HG03045 (cell line): Measurements from ENCODE around the gene RACGAP1.

Experiments
- ATAC-seq: cut with Tn5 transposase; IDR thresholded peaks from one replicate; pipeline ENCODE4 v1.9.1; 2021; ENCODE audit warnings: mild to moderate bottlenecking, moderate library complexity; ENCODE audit not compliant: unreplicated experiment

Gene RACGAP1

DNA sequence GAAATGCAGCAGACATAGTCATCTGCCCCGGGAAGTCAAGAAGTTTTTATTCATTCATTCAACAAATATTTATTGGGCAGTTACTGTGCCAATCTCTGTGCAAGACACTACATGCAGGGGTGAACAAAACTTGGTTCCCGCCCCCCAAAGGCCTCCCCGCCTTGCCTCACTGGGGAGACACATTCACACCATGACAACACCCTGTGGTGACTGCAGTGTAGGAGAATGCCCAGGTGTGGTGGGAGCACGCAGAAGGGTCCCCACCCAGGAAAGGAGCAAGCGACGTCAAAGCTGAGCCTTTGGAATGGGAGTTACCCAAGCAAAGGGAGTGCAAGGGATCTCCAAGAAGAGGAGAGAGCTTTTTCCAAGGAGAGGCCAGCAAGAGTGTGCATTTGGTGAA lies 54.2 kb downstream of the RACGAP1 start:
- ATAC-seq: no peak

DNA sequence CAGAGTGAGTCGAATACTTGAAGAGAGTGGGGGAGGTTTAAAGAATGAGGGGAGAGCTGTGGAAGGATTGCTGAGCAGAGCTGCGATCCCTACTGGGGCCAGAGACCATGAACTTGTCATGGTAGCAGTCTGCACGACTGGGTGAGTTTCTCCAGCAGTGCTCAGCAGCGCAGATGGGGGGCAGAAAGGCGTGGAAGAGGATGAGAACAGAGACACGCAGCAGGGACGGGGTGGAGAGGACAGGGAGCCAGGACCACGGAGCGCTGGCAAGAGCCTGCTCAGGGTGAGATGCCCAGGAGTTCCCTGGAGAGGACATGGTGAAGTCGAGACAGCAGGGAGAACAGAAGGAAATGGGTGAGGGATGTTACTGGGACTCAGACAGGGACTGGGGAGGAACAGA lies 54.6 kb downstream of the RACGAP1 start:
- ATAC-seq: no peak

DNA sequence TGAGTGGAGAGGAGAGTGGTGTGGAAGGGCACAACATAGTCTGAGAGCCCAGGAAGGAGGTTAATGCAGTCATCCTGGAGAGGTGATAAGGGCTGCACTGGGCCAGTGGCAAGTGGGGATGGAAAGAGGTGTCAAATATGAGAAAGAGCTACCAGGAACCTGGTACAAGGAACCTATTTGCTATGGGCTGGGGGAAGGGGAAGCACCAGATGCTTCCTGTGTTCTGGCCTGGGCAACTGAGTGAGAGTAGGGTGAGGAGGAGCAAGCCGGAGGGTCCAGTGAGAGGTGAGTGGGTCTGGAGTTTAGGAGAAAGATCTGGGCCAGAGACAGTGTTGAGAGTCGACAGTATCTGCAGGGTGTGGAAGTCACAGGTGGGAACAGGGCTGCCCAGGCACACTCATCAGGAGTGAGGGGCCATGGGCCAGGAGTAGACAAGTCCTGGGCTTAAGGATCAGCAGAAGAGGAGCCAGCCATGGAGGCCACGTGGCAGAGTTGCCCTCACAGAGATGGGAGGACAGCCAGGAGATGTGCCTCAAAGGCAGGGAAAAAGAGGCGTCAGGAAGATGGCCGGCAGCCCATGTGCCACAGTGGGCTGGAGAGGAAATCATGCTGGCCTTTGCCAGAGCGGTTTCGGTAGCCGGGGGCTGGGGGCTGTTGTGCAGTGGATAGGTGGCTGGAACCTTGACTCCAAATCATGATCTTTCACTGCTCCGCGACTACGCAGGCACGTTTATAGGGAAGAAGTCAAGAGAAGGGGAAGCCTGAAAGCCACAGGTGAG lies 55.5 kb downstream of the RACGAP1 start:
- ATAC-seq: no peak

DNA sequence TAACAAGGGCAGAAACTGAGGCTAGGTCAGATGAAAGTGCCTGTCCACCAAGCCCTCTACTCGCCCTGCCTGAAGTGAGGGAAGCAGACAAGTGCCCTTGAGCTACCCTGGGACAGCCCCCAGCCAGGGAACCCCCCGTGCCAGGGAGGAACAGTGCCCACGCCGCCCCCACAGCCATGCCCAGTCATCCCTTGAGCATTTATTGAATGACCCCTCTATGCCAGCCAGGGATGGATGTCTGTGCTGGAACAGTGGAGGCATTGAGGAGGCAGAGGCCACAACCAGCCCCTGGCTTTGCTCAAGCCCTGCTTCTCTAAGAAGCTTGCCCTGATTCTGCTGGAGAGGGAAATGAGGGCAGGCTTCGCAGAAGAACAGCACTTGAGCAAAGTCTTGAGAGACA lies 56.3 kb downstream of the RACGAP1 start:
- ATAC-seq: no peak

DNA sequence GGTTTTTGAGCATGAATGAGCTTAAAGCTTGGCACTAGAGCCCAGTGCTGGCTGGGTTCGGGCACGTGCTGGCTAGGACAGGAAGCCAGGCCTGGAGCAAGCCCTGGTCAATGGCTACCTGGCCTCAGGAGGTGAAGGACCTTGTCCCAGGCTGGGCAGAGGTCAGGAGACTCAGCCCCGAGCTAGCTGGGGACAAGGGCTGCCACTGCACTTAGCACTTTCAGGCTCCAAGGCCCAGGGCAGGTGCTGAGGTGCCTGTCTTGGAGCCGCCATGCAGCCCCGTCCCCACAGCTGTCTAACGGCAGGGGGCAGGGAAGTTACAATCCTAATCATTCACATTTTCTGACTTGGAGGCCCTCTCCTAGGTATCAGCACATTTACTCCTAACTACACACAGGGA lies 56.8 kb downstream of the RACGAP1 start:
- ATAC-seq: no peak

DNA sequence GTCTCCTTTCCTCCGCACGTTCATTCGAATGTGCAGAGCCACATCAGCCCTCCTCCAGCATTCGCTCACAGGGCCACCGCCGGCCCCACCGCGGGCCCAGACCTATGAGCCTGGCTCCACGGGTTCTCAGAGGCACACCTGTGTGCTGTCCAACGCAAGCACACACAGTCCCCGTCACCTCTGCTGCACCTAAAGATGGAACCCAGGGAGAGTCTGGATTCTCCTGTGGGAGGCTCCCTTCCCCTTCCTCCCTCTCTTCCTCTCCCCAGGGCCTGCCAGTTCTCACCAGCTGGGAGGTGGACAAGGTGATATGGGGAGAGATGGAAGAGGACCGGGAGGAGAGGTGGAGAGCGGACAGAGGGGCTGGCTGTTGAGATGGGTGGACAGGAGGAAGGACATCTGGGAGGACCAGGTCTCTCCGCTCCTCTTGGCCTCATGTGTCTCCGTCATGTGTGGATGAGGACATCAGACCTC lies 57.5 kb downstream of the RACGAP1 start:
- no peak for ATAC-seq

DNA sequence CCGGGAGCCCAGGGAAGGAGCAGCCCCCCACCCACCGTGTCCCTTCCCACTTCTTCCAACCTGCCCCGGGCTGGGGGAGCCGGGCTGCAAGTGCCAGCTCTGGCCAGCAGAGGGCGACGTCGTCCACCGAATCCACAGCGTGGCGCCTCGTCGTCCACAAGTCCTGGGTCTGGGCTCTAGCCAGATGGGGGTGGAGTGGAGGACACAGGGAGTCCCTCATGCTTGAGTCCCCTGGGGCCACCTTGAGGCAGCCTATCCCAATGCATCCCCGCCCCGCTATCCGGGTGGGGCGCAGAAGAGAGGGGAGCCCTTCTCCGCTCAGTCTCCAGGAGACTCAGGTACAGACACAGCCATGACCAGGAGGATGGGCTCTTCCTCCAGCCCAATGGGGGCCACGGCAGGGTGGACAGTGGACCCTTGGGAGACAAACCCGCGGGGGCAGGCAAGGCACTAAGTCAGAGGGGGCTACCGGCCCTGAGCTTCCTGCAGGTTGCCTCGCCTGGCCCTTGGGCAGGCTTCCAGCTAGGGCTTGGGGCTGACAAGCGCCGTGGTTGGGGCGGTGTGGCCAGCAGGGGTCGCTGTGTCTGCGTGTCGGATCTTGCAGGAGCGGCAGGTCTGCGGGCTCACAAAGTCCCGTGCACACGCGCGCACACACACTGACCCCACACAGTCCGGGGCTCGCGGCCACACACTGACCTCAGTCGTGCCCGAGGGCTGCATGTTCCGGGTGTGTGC lies 58.1 kb downstream of the RACGAP1 start:
- ATAC-seq: peak; percentile 67

DNA sequence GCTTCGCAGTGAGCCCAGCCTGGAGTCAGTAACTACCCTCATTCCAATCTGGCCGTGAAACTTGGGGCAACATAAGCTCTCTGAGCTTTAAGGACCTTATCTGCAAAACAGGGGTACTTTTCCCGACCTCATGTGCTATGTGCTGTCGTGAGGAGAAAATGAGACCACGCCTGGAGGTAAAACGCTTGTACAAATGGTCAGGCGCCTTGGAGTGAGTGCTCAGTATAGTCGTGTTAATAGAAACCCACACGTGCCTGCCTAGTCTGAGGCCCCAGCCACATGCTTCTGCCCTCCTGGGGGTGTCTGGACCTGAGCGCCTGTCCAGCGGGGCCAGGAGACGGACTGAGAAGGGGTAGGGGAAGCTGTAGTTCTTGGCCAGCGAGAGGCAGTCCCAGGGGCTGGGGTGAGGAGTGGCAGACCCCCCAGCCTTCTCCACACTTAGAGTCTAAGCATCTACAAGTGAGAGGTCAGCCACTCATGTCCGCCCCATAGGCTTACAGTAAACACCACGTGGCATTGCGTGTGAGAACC lies 58.7 kb downstream of the RACGAP1 start:
- no peak for ATAC-seq

DNA sequence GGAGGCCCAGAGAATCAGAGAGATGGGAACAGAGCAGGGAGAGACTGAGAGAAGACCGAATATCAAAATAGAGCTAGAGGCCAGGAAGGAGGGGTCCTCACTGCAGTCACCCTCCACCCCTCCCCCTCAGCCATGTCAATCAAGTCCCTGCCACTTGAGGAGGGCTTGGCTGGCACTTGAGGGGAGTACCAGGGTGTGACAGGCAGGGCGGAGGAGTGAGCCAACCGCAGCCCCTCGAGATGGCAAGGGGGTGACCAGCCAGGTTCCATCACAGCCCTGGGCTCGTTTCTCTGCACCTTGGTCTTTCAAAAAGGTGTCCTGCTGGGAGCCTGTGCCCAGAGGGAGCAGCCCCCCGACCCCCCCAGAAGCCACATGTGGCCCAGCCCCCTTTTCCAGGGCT lies 59.5 kb downstream of the RACGAP1 start:
- ATAC-seq: no peak

DNA sequence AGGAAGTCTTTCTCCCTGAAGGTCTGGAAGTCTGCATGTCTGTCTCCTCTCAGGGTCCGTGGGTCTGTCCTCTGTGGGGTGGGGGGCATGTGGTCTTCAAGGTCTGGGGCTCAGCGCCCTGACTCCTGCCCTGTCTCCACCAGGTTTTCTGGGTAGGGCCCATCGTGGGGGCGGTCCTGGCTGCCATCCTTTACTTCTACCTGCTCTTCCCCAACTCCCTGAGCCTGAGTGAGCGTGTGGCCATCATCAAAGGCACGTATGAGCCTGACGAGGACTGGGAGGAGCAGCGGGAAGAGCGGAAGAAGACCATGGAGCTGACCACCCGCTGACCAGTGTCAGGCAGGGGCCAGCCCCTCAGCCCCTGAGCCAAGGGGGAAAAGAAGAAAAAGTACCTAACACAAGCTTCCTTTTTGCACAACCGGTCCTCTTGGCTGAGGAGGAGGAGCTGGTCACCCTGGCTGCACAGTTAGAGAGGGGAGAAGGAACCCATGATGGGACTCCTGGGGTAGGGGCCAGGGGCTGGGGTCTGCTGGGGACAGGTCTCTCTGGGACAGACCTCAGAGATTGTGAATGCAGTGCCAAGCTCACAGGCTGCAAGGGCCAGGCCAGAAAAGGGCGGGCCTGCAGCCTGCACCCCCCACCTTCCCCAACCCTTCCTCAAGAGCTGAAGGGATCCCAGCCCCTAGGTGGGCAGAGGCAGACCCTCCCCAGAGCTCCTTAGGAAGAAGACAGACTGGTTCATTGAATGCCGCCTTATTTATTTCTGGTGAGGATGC lies 60.3 kb downstream of the RACGAP1 start:
- no peak for ATAC-seq

DNA sequence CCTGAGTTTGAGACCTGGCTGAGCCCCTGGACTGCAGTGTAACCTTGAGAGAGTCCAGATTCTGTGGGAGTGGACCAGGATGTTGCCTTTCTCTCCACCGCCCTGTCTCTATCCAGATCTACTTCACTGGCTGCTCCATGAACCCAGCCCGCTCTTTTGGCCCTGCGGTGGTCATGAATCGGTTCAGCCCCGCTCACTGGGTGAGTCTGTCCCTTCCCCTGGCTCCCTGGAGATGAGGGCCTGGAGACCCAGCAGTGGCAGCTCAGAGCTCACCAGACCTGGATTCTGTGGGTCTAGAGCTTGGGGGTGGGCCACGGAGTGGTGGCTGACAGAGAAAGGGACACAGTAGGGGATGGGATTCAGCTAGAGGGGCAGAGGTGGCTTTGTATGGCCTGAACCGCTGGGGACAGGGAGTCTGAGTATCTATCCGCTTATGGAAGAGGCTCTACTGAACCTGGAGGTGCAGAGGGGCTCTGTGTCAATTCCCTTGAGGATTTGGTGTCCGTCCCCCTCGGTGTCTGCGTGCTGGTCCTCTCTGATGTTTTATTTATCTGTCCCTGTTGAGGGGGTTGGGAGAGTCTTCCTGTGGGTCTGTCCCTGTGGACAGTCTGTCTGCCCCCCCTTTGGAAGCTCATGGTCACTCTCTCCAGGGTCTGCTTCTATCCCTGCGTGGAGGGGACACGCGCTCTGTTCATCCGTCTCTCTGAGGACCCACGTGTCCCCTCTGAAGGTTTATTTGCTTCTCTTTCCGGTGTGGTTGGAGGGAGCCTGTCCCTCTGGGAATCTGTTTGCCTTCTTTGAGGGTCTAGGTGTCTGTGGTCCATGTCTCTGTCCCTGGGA lies 61.1 kb downstream of the RACGAP1 start:
- no peak for ATAC-seq

DNA sequence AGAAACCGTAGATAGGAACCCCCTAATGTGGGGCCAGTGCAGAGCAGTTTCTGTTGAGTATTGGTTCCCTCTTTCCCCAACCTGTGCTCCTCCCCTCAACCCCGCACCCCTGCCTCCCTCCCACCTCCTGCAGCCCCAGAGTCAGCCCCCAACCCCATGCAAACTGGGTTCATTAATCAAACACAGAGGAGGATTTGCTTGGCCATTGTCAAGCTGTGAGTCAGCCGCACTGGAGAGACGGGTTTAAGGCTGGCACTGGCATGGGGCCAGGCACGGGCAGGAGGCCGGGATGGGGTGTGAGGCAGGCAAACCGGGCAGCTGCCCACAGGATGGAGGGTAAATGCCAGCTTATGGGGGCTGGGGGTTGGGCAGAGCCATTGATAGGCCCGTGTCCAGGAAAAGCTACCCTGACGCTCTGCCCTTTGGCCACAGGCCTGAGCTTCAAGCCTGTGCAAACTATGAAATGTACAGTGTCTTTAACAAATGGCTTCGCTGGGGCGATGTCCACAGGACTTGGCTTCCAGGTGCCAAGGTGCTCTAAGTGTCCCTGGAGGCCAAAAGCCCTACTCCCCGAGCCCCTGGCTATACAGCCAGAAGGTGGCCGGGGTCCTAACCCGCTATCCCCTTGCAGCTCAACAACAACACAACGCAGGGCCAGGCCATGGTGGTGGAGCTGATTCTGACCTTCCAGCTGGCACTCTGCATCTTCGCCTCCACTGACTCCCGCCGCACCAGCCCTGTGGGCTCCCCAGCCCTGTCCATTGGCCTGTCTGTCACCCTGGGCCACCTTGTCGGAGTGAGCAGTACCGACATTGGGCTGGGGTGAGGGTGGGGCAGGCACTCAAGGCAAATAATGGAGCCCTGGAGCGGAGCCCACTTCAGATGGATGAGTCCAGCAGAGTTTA lies 62.2 kb downstream of the RACGAP1 start:
- no peak for ATAC-seq

DNA sequence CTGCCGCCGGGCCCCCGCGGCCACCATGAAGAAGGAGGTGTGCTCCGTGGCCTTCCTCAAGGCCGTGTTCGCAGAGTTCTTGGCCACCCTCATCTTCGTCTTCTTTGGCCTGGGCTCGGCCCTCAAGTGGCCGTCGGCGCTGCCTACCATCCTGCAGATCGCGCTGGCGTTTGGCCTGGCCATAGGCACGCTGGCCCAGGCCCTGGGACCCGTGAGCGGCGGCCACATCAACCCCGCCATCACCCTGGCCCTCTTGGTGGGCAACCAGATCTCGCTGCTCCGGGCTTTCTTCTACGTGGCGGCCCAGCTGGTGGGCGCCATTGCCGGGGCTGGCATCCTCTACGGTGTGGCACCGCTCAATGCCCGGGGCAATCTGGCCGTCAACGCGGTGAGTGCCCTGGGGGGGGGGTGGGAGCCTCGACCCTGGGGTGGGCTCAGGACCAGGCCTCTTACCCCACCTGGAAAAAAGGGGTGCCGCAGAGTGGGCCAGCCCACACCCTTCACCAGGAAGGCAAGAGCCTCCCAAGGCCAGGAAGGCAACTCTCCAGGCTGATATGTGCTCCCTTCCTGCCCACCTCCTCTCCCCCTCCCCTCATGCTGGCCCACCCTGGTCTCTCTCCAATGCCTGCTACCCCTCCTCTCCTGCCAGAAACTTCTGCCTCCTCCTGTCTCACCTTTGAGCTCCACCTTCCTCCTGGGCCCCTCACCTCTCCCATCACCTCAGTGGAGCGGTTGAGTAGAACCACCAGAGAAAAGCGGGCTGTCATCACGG lies 63.1 kb downstream of the RACGAP1 start:
- ATAC-seq: no peak

DNA sequence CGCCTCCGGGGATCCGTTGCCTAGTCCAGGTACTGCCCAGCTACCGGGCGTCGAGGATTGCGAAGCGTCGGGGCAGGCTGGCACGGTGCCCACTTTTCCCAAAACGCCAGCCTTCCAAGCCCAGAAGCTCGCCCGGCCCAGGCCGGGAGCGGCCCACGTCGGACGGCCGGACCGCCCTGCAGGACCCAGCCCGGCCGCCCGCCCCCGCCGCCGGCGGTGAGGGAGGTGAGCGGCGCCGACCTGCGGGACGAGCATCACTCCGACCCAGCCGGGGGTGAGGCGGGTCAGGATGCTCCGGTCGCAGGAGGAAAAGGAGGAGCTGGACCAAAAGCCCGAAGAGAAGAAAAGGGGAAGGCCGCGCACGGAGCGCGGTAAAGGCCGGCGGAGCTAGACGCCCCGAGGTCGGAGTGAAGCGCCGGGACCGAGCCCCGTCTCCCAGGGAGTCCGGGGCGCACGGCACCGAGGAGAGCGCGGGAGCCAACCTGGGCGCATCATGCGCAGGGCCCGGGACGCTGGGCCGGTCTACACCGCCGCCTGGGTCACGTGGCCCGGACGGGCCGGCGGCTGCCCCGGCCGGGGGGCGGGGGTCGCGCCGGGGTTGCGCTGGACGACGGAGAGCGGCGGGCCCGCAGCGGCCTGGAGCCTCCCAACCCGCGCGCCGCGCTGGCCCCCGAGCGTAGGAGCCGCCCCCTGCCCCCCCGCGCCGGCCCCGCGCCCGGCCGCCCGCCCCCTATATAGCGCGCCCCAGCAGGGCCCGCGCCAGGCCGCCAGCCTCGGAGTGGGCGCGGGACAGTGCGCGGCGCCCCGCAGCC lies 64.0 kb downstream of the RACGAP1 start, which contains the start of gene AQP5:
AQP5 (plus strand) TSS at position 762 of the 812 bp plus-strand sequence. CDS start 146 bp downstream, outside the sequence.
- ATAC-seq: no peak

DNA sequence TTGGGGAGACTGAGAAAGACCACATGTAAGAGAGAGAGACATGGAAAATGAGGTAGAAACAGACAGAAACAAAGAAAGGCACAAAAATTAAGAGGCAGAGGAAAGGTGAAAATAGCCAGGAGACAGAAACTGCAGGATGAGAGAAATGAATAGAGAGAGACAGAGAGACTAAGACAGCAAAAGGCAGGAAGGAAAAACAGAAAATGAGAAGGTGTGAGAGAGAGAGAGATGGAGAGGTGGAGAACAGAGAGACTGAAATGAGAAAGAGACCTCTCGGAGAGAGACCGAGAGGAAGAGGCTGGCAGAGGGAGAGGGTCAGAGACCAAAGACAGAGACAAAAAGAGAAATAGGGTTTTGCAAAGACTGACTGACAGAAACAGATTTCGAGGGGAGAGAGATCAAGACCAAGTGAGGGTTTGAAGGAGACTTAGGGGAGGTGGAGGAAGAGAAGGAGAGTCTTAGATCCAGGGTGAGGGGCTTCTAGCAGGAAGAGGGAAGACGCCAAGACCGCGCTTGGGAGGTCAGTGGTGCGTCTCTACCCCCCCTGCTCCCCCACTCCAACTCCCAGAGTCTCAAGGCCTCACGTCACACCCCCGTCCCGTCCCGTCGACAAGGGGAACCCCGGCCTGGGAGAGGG lies 64.7 kb downstream of the RACGAP1 start:
- ATAC-seq: no peak

DNA sequence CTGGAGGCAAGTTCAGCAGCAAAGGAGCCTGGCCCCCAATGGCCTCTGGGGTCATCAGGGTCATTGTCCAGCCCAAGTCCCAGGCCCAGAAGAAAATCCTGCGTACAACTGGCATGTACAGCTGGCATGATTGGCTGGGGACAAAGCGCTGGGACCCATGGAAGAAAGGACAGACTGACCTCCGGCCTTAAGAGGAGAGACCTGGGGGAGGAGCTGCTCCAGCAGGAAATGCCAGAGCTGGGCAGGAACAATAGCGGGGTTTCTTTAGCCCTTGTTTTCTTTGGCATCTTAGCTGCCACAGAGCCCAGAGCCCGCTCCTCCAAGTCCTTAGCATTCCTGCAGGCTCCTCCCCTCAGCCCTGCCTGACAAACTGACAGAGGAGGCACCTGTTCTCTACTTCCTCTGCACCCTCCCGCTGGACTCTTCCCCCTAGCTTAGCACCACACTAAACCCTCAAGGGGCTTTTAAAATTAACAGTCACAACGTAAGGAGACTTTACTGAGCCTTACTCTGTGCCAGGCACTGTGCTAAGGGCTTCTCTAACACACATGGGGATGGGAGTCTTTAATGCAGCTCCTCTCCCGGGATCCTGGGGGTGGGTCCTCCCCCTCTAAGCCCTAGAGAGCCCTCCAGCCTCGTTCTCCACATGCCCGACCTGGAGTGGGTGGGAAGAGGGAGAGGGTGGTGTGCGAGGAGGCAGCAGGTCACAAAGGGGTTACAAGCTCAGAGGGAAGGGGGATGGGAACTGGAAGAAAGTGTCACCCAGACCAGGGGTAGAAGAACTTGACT lies 65.4 kb downstream of the RACGAP1 start:
- no peak for ATAC-seq
